Measurements from ENCODE around the gene OR2F1.

OR2F1 gene

GRCh38 chr7:143978585-143978984, 23.9 kb downstream of the OR2F1 start:
- Histone ChIP-seq H3K79me1 (ENCODE audit: low read depth, low read length) (no peaks in the 10 kb centered on the region), H3K9me3 (replicated peaks in 1 of 2; ENCODE audit: control insufficient read depth in 2 of 2, insufficient read depth in 1 of 2, low read depth in 1 of 2, low read length in 2 of 2) (no peaks in the 10 kb centered on the region), H2BK5ac (ENCODE audit: low read length) (no peak overlapping the region), H2BK15ac (ENCODE audit: low read length) (no peak overlapping the region), H2AFZ (ENCODE audit: low read length) (no peak overlapping the region), H2AK5ac (ENCODE audit: low read depth, low read length) (no peak overlapping the region), H3K27me3 (ENCODE audit: control insufficient read depth in 3 of 3, insufficient read depth in 3 of 3, low read depth in 1 of 3, low read length in 3 of 3) (no peaks in the 10 kb centered on the region), H3K18ac (ENCODE audit: low read length) (no peak overlapping the region), H3K27ac (replicated peaks; ENCODE audit: low read length) (no peak overlapping the region), H3K36me3 (replicated peaks in 1 of 2; ENCODE audit: control insufficient read depth in 2 of 2, insufficient read depth in 2 of 2, low read length in 2 of 2) (no peaks in the 10 kb centered on the region), H3K14ac (ENCODE audit: low read length) (no peak overlapping the region), H3K9ac (ENCODE audit: low read depth, low read length, poor library complexity) (no peak overlapping the region), H2BK12ac (ENCODE audit: low read length) (no peak overlapping the region), H3K23ac (ENCODE audit: low read depth, low read length, poor library complexity) (no peak overlapping the region), H3K4me2 (ENCODE audit: insufficient read depth, low read length, poor library complexity, severe bottlenecking) (no peak overlapping the region), H4K91ac (ENCODE audit: low read depth, low read length, poor library complexity) (no peak overlapping the region), H4K8ac (ENCODE audit: low read depth, low read length) (no peak overlapping the region), H3K4me3 (ENCODE audit: low read length in 2 of 2) (no peak overlapping the region), H3K4me1 (ENCODE audit: control insufficient read depth in 2 of 2, insufficient read depth in 1 of 2, low read depth in 1 of 2, low read length in 2 of 2) (peaks cover 0 to 2% of the 10 kb centered on the region in 2 donors), H3K4ac (ENCODE audit: low read length) (no peak overlapping the region), H2BK120ac (ENCODE audit: low read depth, low read length) (no peak overlapping the region)
- DNase-seq (ENCODE audit: low spot score) = no peak
- WGBS, 2 donors (ENCODE audit: extremely low coverage in 2 of 2, insufficient read length in 2 of 2, insufficient replicate concordance in 1 of 2) = no CpG with 5 or more reads among the region's 2 CpGs

GRCh38 chr7:143979359-143979758, 24.7 kb downstream of the OR2F1 start:
- H3K18ac ChIP-seq (ENCODE audit: low read length) = no peak overlapping the region
- no peaks in the 10 kb centered on the region for H3K79me1 ChIP-seq (ENCODE audit: low read depth, low read length)
- no peak overlapping the region for H2BK5ac ChIP-seq (ENCODE audit: low read length)
- no peak for DNase-seq (ENCODE audit: low spot score)
- no peak overlapping the region for H4K91ac ChIP-seq (ENCODE audit: low read depth, low read length, poor library complexity)
- H3K27me3 ChIP-seq (ENCODE audit: control insufficient read depth in 3 of 3, insufficient read depth in 3 of 3, low read depth in 1 of 3, low read length in 3 of 3) = no peaks in the 10 kb centered on the region
- H4K8ac ChIP-seq (ENCODE audit: low read depth, low read length) = no peak overlapping the region
- H2BK120ac ChIP-seq (ENCODE audit: low read depth, low read length) = no peak overlapping the region
- no peak overlapping the region for H2AK5ac ChIP-seq (ENCODE audit: low read depth, low read length)
- H3K4me1 ChIP-seq (ENCODE audit: control insufficient read depth in 2 of 2, insufficient read depth in 1 of 2, low read depth in 1 of 2, low read length in 2 of 2) = no peaks in the 10 kb centered on the region
- H3K9me3 ChIP-seq (replicated peaks in 1 of 2; ENCODE audit: control insufficient read depth in 2 of 2, insufficient read depth in 1 of 2, low read depth in 1 of 2, low read length in 2 of 2) = no peaks in the 10 kb centered on the region
- H3K4me3 ChIP-seq (ENCODE audit: low read length in 2 of 2) = no peak overlapping the region
- H2BK15ac ChIP-seq (ENCODE audit: low read length) = no peak overlapping the region
- no peaks in the 10 kb centered on the region for H3K36me3 ChIP-seq (replicated peaks in 1 of 2; ENCODE audit: control insufficient read depth in 2 of 2, insufficient read depth in 2 of 2, low read length in 2 of 2)
- no peak overlapping the region for H3K4ac ChIP-seq (ENCODE audit: low read length)
- no peak overlapping the region for H3K14ac ChIP-seq (ENCODE audit: low read length)
- no peak overlapping the region for H3K4me2 ChIP-seq (ENCODE audit: insufficient read depth, low read length, poor library complexity, severe bottlenecking)
- no CpG with 5 or more reads among the region's 1 CpG for WGBS, 2 donors (ENCODE audit: extremely low coverage in 2 of 2, insufficient read length in 2 of 2, insufficient replicate concordance in 1 of 2)
- H3K23ac ChIP-seq (ENCODE audit: low read depth, low read length, poor library complexity) = no peak overlapping the region
- no peak overlapping the region for H3K9ac ChIP-seq (ENCODE audit: low read depth, low read length, poor library complexity)
- no peak overlapping the region for H2BK12ac ChIP-seq (ENCODE audit: low read length)
- H2AFZ ChIP-seq (ENCODE audit: low read length) = no peak overlapping the region
- H3K27ac ChIP-seq (replicated peaks; ENCODE audit: low read length) = no peak overlapping the region

- Histone ChIP-seq H3K79me1 (ENCODE audit: low read depth, low read length) (no peaks in the 10 kb centered on the region), H3K23ac (ENCODE audit: low read depth, low read length, poor library complexity) (no peak overlapping the region), H2AFZ (ENCODE audit: low read length) (no peak overlapping the region), H3K9ac (ENCODE audit: low read depth, low read length, poor library complexity) (no peak overlapping the region), H3K4me3 (ENCODE audit: low read length in 2 of 2) (no peak overlapping the region), H3K18ac (ENCODE audit: low read length) (no peak overlapping the region), H3K9me3 (replicated peaks in 1 of 2; ENCODE audit: control insufficient read depth in 2 of 2, insufficient read depth in 1 of 2, low read depth in 1 of 2, low read length in 2 of 2) (no peaks in the 10 kb centered on the region), H2BK12ac (ENCODE audit: low read length) (no peak overlapping the region), H2AK5ac (ENCODE audit: low read depth, low read length) (no peak overlapping the region), H3K4me1 (ENCODE audit: control insufficient read depth in 2 of 2, insufficient read depth in 1 of 2, low read depth in 1 of 2, low read length in 2 of 2) (no peaks in the 10 kb centered on the region), H3K27ac (replicated peaks; ENCODE audit: low read length) (no peak overlapping the region), H3K27me3 (ENCODE audit: control insufficient read depth in 3 of 3, insufficient read depth in 3 of 3, low read depth in 1 of 3, low read length in 3 of 3) (no peaks in the 10 kb centered on the region), H3K14ac (ENCODE audit: low read length) (no peak overlapping the region), H4K8ac (ENCODE audit: low read depth, low read length) (no peak overlapping the region), H2BK15ac (ENCODE audit: low read length) (no peak overlapping the region), H4K91ac (ENCODE audit: low read depth, low read length, poor library complexity) (no peak overlapping the region), H3K4me2 (ENCODE audit: insufficient read depth, low read length, poor library complexity, severe bottlenecking) (no peak overlapping the region), H3K36me3 (replicated peaks in 1 of 2; ENCODE audit: control insufficient read depth in 2 of 2, insufficient read depth in 2 of 2, low read length in 2 of 2) (no peaks in the 10 kb centered on the region), H3K4ac (ENCODE audit: low read length) (no peak overlapping the region), H2BK120ac (ENCODE audit: low read depth, low read length) (no peak overlapping the region), H2BK5ac (ENCODE audit: low read length) (no peak overlapping the region)
- DNase-seq (ENCODE audit: low spot score) = no peak
- no CpG with 5 or more reads among the region's 2 CpGs for WGBS, 2 donors (ENCODE audit: extremely low coverage in 2 of 2, insufficient read length in 2 of 2, insufficient replicate concordance in 1 of 2)
Measured at GRCh38 chr7:143979998-143980397, 25.4 kb downstream of the OR2F1 start.

GRCh38 chr7:143980746-143981510, 26.3 kb downstream of the OR2F1 start:
- H2BK120ac ChIP-seq (ENCODE audit: low read depth, low read length) = no peak overlapping the region
- no peak overlapping the region for H3K9ac ChIP-seq (ENCODE audit: low read depth, low read length, poor library complexity)
- H3K4ac ChIP-seq (ENCODE audit: low read length) = no peak overlapping the region
- no peaks in the 10 kb centered on the region for H3K4me1 ChIP-seq (ENCODE audit: control insufficient read depth in 2 of 2, insufficient read depth in 1 of 2, low read depth in 1 of 2, low read length in 2 of 2)
- H3K79me1 ChIP-seq (ENCODE audit: low read depth, low read length) = no peaks in the 10 kb centered on the region
- no peak overlapping the region for H2AK5ac ChIP-seq (ENCODE audit: low read depth, low read length)
- H3K36me3 ChIP-seq (replicated peaks in 1 of 2; ENCODE audit: control insufficient read depth in 2 of 2, insufficient read depth in 2 of 2, low read length in 2 of 2) = no peaks in the 10 kb centered on the region
- H2BK5ac ChIP-seq (ENCODE audit: low read length) = no peak overlapping the region
- no CpG with 5 or more reads among the region's 10 CpGs for WGBS, 2 donors (ENCODE audit: extremely low coverage in 2 of 2, insufficient read length in 2 of 2, insufficient replicate concordance in 1 of 2)
- H3K4me3 ChIP-seq (ENCODE audit: low read length in 2 of 2) = peak overlapping the region in 1 of 2 donors; percentile 7
- no peak overlapping the region for H3K23ac ChIP-seq (ENCODE audit: low read depth, low read length, poor library complexity)
- no peak overlapping the region for H2BK15ac ChIP-seq (ENCODE audit: low read length)
- H4K91ac ChIP-seq (ENCODE audit: low read depth, low read length, poor library complexity) = no peak overlapping the region
- H3K14ac ChIP-seq (ENCODE audit: low read length) = no peak overlapping the region
- no peak overlapping the region for H3K27ac ChIP-seq (replicated peaks; ENCODE audit: low read length)
- no peak overlapping the region for H2AFZ ChIP-seq (ENCODE audit: low read length)
- H3K27me3 ChIP-seq (ENCODE audit: control insufficient read depth in 3 of 3, insufficient read depth in 3 of 3, low read depth in 1 of 3, low read length in 3 of 3) = no peaks in the 10 kb centered on the region
- H3K4me2 ChIP-seq (ENCODE audit: insufficient read depth, low read length, poor library complexity, severe bottlenecking) = no peak overlapping the region
- H4K8ac ChIP-seq (ENCODE audit: low read depth, low read length) = no peak overlapping the region
- H3K18ac ChIP-seq (ENCODE audit: low read length) = no peak overlapping the region
- H3K9me3 ChIP-seq (replicated peaks in 1 of 2; ENCODE audit: control insufficient read depth in 2 of 2, insufficient read depth in 1 of 2, low read depth in 1 of 2, low read length in 2 of 2) = no peaks in the 10 kb centered on the region
- DNase-seq (ENCODE audit: low spot score) = no peak
- H2BK12ac ChIP-seq (ENCODE audit: low read length) = no peak overlapping the region
